AG10803 (cell line): ENCODE data around the gene TMUB1.
A peak's percentile ranks its signal among the peaks of the same experiment; 100 is the strongest.

Experiments
- DNase-seq: peaks from one replicate; pipeline ENCODE4 v3.0.0; 2010; ENCODE audit warnings: low read depth
- H3K4me3 ChIP-seq: 2 replicates; pipeline ENCODE4 v1.5.1; 2011; ENCODE audit warnings: mild to moderate bottlenecking, low read length, control low read depth
- TF ChIP-seq, protein P1 (sequence below): conservative IDR thresholded peaks from 2 replicates; pipeline ENCODE4 v1.5.1; 2011; ENCODE audit warnings: mild to moderate bottlenecking, low read length, control low read depth, inconsistent platforms

TMUB1 gene

GRCh38 chr7:151129117-151129959 is 46.0 kb upstream of the TMUB1 start:
- TF ChIP-seq, protein P1, sequence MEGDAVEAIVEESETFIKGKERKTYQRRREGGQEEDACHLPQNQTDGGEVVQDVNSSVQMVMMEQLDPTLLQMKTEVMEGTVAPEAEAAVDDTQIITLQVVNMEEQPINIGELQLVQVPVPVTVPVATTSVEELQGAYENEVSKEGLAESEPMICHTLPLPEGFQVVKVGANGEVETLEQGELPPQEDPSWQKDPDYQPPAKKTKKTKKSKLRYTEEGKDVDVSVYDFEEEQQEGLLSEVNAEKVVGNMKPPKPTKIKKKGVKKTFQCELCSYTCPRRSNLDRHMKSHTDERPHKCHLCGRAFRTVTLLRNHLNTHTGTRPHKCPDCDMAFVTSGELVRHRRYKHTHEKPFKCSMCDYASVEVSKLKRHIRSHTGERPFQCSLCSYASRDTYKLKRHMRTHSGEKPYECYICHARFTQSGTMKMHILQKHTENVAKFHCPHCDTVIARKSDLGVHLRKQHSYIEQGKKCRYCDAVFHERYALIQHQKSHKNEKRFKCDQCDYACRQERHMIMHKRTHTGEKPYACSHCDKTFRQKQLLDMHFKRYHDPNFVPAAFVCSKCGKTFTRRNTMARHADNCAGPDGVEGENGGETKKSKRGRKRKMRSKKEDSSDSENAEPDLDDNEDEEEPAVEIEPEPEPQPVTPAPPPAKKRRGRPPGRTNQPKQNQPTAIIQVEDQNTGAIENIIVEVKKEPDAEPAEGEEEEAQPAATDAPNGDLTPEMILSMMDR: no peak
- no peak overlapping the region for H3K4me3 ChIP-seq
- no peak for DNase-seq

DNA sequence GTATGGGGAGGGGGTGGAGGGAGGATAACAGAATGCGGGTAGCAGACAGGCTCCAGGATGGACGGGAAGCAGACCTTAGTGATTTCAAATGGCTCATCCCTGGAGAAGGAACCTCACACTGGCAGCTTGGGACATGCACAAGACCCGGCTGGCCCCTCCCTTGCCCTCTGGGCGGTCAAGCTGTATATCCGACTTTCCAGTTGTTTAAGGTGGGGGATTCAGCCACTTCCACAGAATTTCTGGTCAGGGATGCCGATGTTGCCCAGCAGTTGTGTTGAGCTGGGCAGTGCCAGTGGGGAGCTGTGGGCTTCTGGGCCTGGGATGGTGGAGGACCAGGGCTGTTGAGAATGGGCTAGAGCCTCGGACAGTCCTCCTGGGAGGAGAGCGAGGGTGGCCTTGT is 45.4 kb upstream of the TMUB1 start:
- TF ChIP-seq, protein P1: no peak
- DNase-seq: no peak
- H3K4me3 ChIP-seq: no peak overlapping the region

- TF ChIP-seq, protein P1: no peak
- H3K4me3 ChIP-seq: no peak overlapping the region
- DNase-seq: no peak
Observed at GRCh38 chr7:151128144-151128543, 44.9 kb upstream of the TMUB1 start.

DNA sequence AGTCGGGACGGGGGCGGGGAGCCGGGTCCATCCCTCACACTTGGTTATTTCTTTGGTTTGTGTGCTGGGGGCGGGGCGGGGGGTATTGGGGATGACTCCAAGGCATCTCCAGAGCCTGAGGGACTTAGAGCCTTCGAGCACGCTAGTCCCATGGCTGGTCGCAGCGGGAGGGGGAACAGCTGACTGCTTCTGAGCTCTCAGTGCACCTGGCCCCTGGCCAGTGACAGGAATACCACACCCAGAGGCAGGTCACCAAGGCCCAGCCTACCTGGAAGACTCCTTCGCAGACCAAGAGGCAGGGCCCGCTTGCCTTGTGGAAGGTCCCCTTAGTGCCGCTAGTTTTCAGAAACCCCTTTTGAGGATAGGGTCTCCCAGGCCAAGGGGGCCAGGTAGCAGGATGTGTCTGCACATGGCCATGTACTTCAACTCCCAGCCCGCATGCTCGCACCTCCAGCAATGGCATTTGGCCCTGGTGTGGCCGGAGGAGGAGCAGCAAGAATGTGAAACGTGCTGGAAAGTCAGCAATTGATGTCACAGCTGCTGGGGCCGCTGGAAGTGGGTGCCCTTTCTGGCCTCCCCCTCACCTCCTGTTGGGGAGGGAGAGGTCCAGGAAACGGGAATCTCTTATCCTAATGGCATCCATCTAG is 43.3 kb upstream of the TMUB1 start:
- DNase-seq: no peak
- no peak overlapping the region for H3K4me3 ChIP-seq
- TF ChIP-seq, protein P1: no peak

DNA sequence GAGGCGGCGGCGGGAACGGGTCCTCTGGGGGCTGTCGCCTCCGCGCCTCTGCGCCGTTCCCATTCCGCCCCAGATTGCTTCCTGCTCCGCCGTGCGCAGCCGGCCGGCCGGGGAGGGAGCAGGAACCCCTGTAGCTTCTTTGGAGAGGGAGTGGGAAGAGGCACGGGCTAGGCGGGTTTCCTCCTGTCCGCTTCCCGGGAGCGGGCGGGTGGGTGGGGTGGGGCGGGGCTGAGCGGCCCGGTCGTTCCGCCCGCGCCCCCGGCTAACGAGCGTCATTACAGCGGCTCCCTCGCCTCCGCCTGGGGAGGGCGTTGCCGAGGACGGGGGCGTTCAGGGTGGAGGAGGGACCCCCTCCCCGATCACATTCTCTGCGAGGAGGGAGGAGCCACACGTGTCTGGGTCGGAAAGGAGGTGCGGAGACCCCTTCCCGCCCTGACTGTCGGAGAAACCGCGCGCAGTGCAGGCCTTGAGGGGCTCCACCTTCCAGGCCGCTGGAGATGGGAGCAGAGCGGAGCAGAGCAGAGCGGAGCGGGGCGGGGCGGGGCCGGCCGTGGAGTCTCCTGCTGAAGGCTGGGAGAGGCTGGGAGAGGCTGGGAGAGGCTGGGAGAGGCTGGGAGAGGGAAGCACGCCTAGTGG is 42.7 kb upstream of the TMUB1 start:
- no peak for DNase-seq
- H3K4me3 ChIP-seq: peak overlapping the region; percentile 29
- TF ChIP-seq, protein P1: no peak

DNA sequence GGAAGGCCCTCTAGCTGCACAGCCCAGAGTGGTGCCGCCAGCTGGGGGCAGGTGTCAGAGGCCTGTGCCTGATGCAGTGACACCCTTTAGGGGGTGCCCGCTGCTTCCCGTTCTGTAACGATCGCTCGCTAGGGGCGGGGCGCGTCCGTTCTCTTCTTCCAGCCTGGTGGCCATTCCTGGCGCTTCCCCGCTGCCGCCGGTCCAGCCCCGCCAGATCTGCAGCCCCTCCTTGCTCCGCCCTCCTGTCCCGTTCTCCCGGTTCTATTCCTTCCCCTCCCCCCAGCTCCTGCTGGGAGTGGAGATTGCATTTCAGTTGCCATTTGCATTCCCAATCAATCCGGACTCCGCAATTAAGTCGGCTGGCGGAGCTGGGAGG is 42.2 kb upstream of the TMUB1 start:
- TF ChIP-seq, protein P1: no peak
- peak overlapping the region; percentile 29 for H3K4me3 ChIP-seq
- DNase-seq: no peak

GRCh38 chr7:151124899-151125399 is 41.7 kb upstream of the TMUB1 start:
- TF ChIP-seq, protein P1: no peak
- H3K4me3 ChIP-seq: no peak overlapping the region
- no peak for DNase-seq
